Measurements from ENCODE around the gene OCIAD2. TPM values are rescaled to one million over a fixed set of nuclear protein-coding genes. Genes with fewer than 3 reads are reported as not detected.

Gene OCIAD2
- total and polyA plus RNA-seq, 2 of the 4 experiments (the other 2 are of a cell fraction) = 16.5 to 21.4 TPM

DNA sequence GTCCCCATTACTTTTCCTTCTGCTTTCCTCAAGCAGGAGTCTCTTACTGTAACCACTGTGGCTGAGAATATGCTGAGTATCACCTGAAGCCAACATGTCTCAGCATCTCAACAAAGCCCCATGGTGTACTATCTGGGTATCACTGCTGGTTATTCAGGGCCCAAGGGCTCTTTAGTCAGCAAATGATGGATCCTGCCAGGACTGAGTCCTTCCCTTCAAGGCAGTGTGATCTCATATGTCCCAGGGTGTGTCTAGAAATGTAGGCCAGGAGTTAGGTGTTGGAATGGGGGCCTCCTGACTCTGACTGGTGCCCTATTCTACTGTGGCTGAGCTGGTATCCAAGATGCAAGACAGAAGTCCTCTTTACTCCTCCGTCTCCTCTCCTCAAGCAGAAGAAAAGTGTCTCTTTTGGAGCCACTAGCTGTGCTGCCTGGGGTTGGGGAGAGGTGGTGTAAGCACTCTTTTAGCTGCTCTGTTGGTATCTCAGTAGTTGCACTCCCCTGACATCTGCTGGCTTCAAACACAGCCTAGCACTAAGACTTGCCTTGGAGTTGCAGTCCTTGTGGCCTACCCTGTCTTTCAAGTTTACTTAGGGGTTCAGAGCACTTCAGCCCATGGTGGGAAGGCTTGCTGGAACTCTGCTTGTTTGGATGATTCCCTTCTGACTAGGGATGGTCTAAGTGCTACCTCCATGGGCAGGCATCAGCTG, 28.6 kb downstream of the OCIAD2 start:
- Histone ChIP-seq H3K79me1 (ENCODE audit: low read depth in 1 of 2, low read length in 2 of 2) (no peaks in the 10 kb centered on the region), H2BK20ac (ENCODE audit: low read depth, low read length) (no peak overlapping the region), H3K9me3 (ENCODE audit: control insufficient read depth, insufficient read depth, low read length) (no peaks in the 10 kb centered on the region), H3K4me1 (ENCODE audit: control insufficient read depth, insufficient read depth, low read length) (no peaks in the 10 kb centered on the region), H2BK5ac (ENCODE audit: low read depth, low read length, poor library complexity, severe bottlenecking) (no peak overlapping the region), H3K27ac (ENCODE audit: insufficient read depth, low read length) (no peak overlapping the region), H3K4ac (ENCODE audit: low read depth, low read length) (no peak overlapping the region), H3K9me1 (ENCODE audit: insufficient read depth, low read length) (no peaks in the 10 kb centered on the region; the same call in 1 of the 2 replicates), H3K4me3 (ENCODE audit: insufficient read depth, low read depth, low read length) (no peak overlapping the region), H3K56ac (ENCODE audit: extremely low read depth, insufficient read depth, low read length) (no peak overlapping the region), H4K91ac (ENCODE audit: insufficient read depth, low read depth, low read length) (no peak overlapping the region), H2BK120ac (ENCODE audit: low read depth, low read length) (no peak overlapping the region), H4K8ac (ENCODE audit: low read depth in 2 of 2, low read length in 2 of 2) (no peak overlapping the region), H3K9ac (ENCODE audit: low read depth, low read length) (no peak overlapping the region), H2AK5ac (ENCODE audit: low read depth, low read length) (no peak overlapping the region), H2AFZ (replicated peaks; ENCODE audit: low read length, poor library complexity) (no peak overlapping the region), H3K27me3 (ENCODE audit: control insufficient read depth, insufficient read depth, low read length) (no peaks in the 10 kb centered on the region), H2BK15ac (ENCODE audit: low read depth, low read length) (no peak overlapping the region), H3K36me3 (ENCODE audit: control insufficient read depth, insufficient read depth, low read length) (no peaks in the 10 kb centered on the region), H3K23ac (ENCODE audit: low read depth, low read length) (no peak overlapping the region), H2AK9ac (replicated peaks; ENCODE audit: low read depth, low read length, poor library complexity) (no peak overlapping the region), H3K18ac (ENCODE audit: low read depth, low read length) (no peak overlapping the region), H4K5ac (ENCODE audit: low read depth, low read length) (no peak overlapping the region), H3K14ac (replicated peaks; ENCODE audit: low read depth, low read length) (no peak overlapping the region), H3K4me2 (ENCODE audit: low read depth, low read length) (no peak overlapping the region), H4K20me1 (ENCODE audit: insufficient read depth, low read length) (no peaks in the 10 kb centered on the region)
- DNase-seq (no peak), ATAC-seq (ENCODE audit: low read depth) (no peak)
- BruUV-seq (replicated peaks) = no TSS peak
- CTCF ChIA-PET = no interaction called here
- WGBS, 2 experiments (ENCODE audit: extremely low coverage in 2 of 2, insufficient read length in 1 of 2) = no CpG with 5 or more reads among the region's 1 CpG
- in situ Hi-C loops (cut with MboI; ENCODE audit: low sequenced_read_pairs) = no loop called here
- POLR2A ChIA-PET (ENCODE audit: unreplicated experiment) = no interaction called here
- TF ChIP-seq, protein P1, sequence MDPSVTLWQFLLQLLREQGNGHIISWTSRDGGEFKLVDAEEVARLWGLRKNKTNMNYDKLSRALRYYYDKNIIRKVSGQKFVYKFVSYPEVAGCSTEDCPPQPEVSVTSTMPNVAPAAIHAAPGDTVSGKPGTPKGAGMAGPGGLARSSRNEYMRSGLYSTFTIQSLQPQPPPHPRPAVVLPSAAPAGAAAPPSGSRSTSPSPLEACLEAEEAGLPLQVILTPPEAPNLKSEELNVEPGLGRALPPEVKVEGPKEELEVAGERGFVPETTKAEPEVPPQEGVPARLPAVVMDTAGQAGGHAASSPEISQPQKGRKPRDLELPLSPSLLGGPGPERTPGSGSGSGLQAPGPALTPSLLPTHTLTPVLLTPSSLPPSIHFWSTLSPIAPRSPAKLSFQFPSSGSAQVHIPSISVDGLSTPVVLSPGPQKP (IDR thresholded peaks at IDR 0.05; ENCODE audit: borderline replicate concordance, low read depth, low read length) = no peak
- no peak for TF ChIP-seq RCOR1 (IDR thresholded peaks at IDR 0.05; ENCODE audit: insufficient replicate concordance, low read length)
- TF ChIP-seq, protein P2, sequence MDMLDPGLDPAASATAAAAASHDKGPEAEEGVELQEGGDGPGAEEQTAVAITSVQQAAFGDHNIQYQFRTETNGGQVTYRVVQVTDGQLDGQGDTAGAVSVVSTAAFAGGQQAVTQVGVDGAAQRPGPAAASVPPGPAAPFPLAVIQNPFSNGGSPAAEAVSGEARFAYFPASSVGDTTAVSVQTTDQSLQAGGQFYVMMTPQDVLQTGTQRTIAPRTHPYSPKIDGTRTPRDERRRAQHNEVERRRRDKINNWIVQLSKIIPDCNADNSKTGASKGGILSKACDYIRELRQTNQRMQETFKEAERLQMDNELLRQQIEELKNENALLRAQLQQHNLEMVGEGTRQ (IDR thresholded peaks at IDR 0.05; ENCODE audit: low read depth, low read length) = no peak
- TF ChIP-seq MXI1 (IDR thresholded peaks at IDR 0.05; ENCODE audit: borderline replicate concordance, low read depth, low read length) = no peak
- no peak for TF ChIP-seq RAD21 (IDR thresholded peaks at IDR 0.05; ENCODE audit: low read length)
- TF ChIP-seq NFE2L2 (IDR thresholded peaks at IDR 0.05; ENCODE audit: low read depth, low read length) = no peak
- TF ChIP-seq SMC3 (IDR thresholded peaks at IDR 0.05; ENCODE audit: low read depth, low read length) = no peak
- no peak for TF ChIP-seq BHLHE40 (IDR thresholded peaks at IDR 0.05; ENCODE audit: low read depth, low read length)
- TF ChIP-seq, protein P3, sequence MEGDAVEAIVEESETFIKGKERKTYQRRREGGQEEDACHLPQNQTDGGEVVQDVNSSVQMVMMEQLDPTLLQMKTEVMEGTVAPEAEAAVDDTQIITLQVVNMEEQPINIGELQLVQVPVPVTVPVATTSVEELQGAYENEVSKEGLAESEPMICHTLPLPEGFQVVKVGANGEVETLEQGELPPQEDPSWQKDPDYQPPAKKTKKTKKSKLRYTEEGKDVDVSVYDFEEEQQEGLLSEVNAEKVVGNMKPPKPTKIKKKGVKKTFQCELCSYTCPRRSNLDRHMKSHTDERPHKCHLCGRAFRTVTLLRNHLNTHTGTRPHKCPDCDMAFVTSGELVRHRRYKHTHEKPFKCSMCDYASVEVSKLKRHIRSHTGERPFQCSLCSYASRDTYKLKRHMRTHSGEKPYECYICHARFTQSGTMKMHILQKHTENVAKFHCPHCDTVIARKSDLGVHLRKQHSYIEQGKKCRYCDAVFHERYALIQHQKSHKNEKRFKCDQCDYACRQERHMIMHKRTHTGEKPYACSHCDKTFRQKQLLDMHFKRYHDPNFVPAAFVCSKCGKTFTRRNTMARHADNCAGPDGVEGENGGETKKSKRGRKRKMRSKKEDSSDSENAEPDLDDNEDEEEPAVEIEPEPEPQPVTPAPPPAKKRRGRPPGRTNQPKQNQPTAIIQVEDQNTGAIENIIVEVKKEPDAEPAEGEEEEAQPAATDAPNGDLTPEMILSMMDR (conservative IDR thresholded peaks at IDR 0.05; ENCODE audit: low read depth, low read length) = no peak
- TF ChIP-seq CEBPB (IDR thresholded peaks at IDR 0.05; ENCODE audit: low read depth, low read length) = no peak
- intact Hi-C loops (cut with micrococcal nuclease) = no loop called here
- dilution Hi-C loops (cut with HindIII; ENCODE audit: low sequenced_read_pairs, unreplicated experiment) = no loop called here
